AG08396 (cell line): Measurements from ENCODE around the gene CLIP3.

ENCODE experiments used
- DNase-seq: peaks from one replicate; pipeline ENCODE4 v3.0.0; 2012; ENCODE audit warnings: low spot score, mixed read lengths

The CLIP3 gene

GRCh38 chr19:36009633-36010379 lies 22.9 kb downstream of the CLIP3 start:
- no peak for DNase-seq

DNA sequence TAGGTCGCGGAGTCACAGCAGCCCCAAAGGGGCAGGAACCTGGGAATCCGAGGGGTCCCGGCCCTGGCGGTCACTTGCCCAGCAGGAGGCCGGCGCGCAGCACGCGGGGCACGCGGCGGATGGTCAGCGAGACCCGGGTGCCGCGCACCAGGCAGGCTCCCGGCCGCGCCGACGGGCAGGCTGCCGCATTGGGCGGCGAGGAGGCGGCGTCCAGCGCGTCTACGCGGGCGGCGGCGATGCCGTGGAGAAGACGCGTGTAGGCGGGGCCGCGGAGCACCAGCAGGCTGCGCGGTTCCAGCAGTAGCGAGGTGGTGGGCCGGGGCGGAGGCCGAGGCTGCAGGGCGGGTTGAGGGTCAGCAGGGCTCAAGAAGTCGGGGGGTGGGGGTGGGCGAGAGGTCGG lies 23.5 kb downstream of the CLIP3 start:
- peak; percentile 90 for DNase-seq

- no peak for DNase-seq
Measured at GRCh38 chr19:36008336-36008978, 24.2 kb downstream of the CLIP3 start, which contains the start of gene SYNE4. SYNE4 (minus strand) TSS chr19:36008813; CDS start chr19:36008681, 132 bp downstream.

DNA sequence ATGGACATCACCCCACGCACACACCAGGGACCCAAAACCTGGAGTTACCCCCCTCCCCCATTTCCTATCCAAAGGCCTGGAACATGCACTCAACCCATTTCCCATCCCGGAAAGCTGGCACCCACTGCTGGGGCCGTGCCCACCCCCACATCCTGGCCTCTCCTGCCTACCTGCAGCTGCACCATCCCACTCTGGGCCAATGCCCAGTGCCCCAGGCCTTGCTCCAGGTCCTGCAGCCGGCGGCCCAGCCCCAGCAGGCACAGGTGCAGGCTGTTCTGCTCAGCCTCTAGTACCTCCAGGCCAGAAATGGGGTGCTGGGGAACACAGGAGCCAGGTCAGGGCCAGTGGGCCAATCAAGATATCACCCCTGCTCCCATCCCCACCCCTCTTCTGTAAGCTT lies 25.7 kb downstream of the CLIP3 start:
- no peak for DNase-seq

DNA sequence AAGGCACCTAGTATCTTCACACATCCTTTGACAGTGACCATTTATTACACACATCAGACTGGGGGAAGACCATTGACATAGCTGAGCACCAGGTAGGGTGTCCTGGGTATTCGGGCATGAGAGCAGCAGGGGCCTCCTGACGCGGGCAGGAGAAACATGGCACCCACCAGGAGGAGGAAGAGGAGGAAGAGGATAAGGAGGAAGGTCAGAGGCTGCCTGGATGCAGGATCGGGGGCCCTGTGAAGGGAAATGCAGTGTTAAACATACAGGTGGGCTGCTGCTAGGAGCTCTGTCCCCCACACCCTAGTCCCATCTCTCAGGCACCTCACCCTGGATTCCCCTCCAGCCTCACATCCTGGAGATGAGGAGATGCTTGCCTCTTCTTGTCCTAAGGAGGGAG lies 29.4 kb downstream of the CLIP3 start:
- DNase-seq = no peak

- no peak for DNase-seq
Measured at GRCh38 chr19:36001605-36002004, 31.1 kb downstream of the CLIP3 start.

DNA sequence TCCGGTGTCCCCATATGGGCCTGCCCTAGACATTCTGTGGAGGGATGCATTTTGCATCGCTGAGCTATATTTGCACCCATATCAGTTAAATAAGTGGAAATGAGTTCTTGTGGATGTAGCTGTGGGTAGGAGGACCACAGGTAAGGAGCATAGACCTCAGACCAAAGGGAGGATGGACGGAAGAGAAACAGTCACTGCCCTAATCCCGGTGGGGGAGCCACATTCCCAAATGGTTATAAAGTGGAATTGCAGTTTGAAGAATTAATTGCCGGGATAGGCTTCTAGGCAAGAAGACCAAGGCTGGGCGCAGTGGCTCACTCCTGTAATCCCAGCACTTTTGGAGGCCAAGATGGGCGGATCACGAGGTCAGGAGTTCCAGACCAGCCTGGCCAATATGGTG lies 35.9 kb downstream of the CLIP3 start:
- DNase-seq = no peak

- peak; percentile 98 for DNase-seq
Measured at GRCh38 chr19:35995048-35995993, 37.4 kb downstream of the CLIP3 start, which contains the start of gene SDHAF1. SDHAF1 (plus strand) TSS chr19:35995188; CDS start chr19:35995275, 87 bp downstream.

- DNase-seq = no peak
Measured at GRCh38 chr19:35993923-35994598, 38.6 kb downstream of the CLIP3 start.

DNA sequence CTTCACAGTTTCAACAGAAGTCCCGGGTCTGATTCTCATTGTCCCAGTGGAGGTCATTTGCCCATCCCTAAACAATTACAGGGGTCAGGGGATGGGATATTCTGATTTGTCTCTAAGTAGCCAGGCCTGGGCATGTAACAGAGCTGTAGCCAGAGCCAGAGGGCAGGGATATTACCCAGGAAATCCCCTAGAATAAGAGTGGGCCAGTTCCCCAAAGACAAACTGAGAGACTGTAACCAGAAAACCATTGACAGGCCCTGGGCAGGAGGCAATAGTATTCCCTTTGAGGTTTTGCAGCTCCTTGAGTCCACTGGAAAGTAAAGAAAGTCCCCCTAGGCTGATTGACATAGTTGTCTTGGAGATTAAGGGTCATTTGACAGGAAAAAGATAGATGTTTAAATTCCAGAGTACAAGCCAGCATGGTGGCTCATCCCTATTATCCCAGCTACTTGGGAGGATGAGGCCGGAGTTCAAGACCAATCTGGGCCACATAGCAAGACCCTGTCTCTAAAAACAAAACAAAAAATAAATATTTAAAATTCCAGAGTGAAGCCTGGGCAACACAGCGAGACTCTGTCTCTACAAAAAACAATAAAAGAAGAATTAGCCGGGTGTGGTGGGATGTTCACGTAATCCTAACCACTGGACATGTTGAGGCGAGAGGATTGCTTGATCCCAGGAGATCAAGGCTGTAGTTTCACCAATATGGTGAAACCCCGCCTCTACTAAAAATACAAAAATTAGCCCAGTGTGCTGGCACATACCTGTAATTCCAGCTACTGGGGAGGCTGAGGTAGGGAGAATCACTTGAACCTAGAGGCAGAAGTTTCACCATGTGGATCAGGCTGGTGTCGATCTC lies 39.5 kb downstream of the CLIP3 start:
- DNase-seq = no peak

DNA sequence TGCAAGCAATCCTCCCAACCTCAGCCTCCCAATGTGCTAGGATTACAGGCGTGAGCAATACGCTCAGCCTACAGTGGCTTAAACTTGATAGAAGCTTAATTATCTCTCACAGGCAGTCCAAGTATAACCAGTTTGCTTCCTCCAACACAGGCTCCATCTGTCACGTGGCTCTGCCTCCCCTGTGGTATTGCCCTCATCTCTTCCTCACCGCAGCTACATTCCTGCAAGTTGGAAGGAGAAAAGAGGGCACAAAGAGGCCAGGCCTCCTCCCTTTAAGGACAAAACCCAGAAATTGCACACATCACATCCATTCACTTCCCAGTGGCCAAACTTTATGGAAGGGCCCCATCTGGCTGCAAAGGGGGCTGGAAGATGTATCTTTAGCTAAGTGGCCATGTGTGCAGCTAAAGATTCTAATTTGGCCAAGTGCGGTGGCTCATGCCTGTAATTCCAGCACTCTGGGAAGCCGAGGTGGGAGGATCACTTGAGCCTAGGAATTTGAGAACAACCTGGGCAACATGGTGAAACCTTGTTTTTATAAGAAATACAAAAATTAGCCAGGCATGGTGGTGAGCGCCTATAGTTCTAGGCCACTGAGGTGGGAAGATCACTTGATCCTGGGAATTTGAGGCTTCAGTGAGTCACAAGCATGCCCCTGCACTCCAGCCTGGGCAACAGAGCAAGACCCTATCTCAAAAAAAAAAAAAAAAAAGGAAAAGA lies 40.8 kb downstream of the CLIP3 start:
- DNase-seq = no peak

DNA sequence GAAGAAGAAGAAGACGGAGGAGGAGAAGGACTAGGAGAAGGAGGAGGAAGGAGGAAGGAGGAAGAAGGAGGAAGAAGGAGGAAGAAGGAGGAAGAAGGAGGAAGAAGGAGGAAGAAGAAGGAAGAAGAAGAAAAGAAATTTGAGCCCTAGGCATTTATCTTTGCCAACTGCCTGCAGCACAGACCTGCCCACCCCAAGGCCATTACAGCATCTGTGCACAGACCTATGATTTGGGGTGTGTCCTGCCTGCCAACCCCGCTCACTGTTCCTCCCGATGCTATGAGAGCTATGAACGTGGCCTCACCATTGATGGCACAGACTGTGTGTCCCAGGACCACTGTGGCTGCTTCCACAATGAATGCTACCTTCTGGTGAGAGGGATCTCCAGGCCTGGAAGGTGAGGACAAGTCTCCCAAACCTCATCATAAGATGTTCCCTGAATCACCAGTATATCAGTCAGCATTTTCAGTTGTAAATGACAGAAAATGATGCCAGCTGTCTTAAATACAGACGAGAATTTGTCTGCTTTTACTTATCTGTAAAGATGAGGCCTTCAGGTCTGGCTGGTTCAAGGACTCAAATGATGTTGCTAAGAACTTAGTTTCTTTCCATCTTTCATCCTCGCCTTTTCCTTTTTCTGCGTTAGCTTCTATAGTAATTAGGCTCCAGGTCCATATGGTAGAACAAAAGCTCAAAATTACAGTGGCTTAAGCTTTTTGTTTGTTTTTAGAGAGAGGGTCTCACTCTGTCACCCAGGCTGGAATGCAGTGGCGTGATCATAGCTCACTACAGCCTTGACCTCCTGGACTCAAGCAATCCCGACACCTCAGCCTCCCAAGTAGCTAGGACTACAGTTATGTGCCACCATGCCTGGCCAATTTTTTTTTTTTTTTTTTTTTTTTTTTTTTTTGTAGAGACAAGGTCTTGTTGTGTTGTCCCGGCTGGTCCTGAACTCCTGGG lies 41.6 kb downstream of the CLIP3 start:
- no peak for DNase-seq

DNA sequence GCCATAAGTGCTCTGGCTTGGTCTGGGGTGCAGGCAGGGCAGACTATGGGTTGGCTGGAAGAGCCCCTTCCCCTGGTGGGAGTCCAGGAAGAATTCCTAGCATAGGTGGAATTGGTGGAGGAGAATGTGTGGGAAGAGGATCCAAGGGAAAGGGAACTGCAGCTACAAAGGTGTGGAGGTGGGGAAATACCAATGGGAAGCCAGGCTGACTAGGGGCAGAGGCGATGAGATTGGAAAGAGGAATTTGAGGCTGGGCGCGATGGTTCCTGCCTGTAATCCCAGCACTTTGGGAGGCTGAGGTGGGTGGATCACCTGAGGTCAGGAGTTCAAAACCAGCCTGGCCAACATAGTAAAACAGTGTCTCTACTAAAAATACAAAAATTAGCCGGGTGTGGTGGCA lies 42.5 kb downstream of the CLIP3 start:
- no peak for DNase-seq

DNA sequence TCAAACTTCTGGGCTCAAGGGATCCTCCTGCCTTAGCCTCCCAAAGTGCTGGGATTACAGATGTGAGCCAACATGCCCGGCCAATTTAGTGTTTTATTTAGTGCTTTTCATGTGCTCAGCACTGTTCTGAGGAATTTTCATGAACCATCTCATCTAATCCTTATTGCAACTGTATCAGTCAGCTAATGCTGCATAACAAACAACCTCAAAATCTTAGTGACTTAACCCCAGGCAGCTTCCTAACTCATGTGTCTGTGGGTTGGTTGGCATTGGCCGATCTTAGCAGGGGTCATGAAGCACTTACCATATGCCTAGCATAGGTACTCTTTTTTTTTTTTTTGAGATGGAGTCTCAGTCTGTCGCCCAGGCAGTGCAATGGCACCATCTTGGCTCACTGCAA lies 43.8 kb downstream of the CLIP3 start:
- DNase-seq = no peak

GRCh38 chr19:35987571-35987896 lies 45.1 kb downstream of the CLIP3 start:
- DNase-seq = no peak

DNA sequence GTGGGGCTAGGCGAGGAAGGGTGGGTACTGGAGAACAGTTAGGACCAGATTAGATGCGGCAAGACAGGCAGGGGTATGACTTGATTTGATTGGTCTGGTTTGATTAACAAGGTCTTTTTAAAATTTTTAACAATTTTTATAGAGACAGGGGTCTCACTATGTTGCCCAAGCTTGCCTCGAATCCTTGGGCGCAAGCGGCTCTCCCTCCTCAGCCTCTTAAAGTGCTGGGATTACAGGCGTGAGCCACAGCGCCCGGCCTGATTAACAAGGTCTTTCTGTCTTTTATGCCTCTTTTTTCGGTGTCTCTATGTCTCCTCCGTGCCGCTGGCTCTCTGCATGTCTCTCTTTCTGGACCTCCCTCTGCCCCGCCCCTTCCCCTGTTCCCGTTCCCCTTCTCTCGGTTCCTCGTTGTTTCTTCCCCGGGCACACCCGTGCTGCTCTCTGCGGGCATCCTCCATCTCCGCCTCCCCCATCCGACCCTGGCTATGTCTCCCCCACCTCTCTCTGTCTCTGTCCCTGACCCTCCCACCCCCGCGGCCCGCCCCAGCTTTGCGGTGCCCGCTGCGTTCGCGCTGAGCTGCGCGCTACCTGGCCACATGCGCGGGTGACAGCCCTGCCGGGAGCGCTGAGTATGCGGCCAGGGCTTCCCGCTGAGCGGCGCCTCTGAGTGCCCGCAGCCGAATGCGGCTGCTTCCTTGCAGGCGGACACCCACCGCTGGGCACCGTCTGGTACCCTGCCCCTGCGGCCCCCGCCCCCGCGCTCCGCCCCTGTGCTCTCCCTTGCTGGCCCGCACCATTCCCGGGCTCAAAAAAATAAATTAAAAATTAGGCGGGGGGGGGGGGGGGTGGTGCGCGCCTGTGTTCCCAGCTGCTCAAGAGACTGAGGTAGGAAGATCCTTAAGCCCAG lies 45.8 kb downstream of the CLIP3 start:
- DNase-seq = no peak

DNA sequence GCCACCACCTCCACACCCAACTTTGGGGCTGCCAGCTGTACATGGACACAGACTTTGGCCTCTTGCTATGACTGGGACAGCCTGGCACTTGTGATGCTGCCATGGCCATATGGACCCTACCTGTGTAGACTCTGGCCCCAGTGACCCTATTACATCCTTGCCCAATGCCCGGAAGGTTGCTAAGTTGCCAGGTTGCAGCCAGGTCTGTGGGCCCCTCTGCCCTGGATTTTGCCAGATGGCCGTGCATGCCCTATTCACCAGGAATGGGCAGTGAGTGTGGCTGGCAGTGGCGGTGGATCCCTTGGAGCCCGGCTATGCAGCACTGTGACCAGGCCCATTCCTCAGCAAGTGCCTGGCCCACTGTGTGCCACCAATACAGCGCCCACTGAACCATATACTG lies 46.6 kb downstream of the CLIP3 start:
- no peak for DNase-seq

GRCh38 chr19:35983177-35983576 lies 49.5 kb downstream of the CLIP3 start:
- DNase-seq = no peak
